Measurements from ENCODE around the gene REG4.

DNA sequence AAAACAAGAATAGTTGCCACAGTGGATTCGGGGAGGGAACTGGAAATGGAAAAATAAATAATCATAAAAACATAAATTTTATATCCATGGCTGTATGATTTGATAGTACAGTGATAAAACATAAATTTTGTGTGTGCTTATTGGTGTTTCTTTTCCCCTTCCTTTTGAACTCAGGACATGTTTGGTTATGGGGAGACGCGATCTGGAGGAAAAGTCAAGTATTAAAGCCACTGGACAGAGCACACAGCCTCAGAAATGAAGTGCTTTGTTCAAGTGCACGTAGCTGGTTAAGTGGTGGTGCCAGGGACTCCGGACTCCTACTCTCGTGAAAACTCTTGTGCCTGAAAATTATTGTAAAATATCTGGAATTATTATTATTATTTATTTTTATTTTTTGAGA is 32.9 kb downstream of the REG4 start:
- no peak for TF ChIP-seq POLR2A (IDR thresholded peaks at IDR 0.05)
- TF ChIP-seq, protein P1, sequence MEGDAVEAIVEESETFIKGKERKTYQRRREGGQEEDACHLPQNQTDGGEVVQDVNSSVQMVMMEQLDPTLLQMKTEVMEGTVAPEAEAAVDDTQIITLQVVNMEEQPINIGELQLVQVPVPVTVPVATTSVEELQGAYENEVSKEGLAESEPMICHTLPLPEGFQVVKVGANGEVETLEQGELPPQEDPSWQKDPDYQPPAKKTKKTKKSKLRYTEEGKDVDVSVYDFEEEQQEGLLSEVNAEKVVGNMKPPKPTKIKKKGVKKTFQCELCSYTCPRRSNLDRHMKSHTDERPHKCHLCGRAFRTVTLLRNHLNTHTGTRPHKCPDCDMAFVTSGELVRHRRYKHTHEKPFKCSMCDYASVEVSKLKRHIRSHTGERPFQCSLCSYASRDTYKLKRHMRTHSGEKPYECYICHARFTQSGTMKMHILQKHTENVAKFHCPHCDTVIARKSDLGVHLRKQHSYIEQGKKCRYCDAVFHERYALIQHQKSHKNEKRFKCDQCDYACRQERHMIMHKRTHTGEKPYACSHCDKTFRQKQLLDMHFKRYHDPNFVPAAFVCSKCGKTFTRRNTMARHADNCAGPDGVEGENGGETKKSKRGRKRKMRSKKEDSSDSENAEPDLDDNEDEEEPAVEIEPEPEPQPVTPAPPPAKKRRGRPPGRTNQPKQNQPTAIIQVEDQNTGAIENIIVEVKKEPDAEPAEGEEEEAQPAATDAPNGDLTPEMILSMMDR (IDR thresholded peaks at IDR 0.05): no peak
